Stimulated activated CD4-positive, alpha-beta T cell treated with anti-CD3 and anti-CD28 coated beads, Interleukin-1b, Interleukin-23, amount 100 ng/mL, for 48 hours (primary cell): Measurements from ENCODE around the gene HES2.
A peak's percentile ranks its signal among the peaks of the same experiment; 100 is the strongest.
"Not testable (repeated sequence)": the region's sequence is repeated elsewhere in the genome, so short reads cannot be mapped to it uniquely, and the experiment has no call there.

Experiments used
- DNase-seq: peaks from one replicate; pipeline ENCODE4 v3.0.0-alpha.2; 2020

Gene HES2

DNA sequence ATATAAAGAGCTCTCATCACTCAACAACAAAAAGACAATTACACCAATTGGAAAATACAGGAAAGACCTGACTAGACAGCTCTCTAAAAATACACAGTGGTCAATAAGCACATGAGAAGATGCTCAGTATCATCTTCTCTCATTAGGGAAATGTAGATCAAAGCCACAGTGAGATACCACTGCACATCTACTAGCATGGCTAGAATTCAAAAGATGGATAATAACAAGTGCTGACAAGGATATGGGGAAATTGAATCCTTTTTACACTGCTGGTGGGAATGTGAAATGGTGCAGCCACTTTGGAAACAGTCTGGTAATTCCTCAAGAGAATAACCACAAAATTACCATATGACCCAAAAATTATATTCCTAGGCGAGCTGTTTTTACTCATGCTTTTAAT is 35.6 kb downstream of the HES2 start:
- DNase-seq, result no peak

DNA sequence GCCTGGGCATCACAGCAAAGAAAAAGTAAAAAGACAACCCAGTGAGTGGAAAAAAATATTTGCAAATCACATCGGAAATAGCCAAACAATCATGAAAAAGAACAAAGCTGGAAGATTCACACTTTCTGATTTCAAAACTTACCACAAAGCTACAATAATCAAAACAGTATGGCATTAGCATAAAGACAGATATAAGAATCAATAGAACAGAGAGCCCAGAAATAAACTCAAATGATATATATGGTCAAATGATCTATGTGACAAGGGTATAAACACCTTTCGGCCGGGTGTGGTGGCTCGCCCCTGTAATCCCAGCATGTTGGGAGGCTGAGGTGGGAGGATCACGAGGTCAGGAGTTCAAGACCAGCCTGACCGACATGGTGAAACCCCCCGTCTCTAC is 39.7 kb downstream of the HES2 start:
- no peak for DNase-seq

DNA sequence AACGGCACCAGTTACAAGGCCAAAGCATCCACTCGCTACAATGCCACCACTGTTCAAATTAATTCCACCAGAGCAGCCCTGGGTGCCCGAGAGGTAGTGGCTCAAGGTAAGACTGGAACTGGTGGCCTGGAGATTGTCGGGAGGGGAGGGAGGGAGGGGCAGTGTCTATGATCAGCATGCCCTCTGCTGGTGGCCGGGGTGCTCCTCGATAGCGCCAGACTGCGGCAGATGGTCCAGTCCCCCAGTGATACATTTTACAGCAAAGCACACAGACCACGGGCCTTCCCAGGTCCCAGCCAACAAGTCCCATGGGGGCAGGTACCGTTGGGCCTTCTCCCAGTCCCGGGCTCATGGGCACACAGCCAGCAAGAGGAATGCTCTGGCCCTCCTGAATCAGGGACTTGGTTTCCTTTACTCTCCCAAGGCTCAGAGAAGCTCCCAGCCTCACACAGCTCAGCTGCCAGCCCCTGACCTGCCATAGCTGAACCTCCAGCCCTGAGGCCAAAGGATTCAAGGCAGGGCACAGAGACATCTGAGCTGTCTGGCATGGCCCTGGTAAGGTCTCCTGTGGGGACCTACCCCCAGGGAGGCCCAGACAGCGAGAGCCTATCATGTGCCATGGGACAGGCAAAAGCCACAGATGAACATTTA is 41.5 kb downstream of the HES2 start:
- DNase-seq, result no peak

DNA sequence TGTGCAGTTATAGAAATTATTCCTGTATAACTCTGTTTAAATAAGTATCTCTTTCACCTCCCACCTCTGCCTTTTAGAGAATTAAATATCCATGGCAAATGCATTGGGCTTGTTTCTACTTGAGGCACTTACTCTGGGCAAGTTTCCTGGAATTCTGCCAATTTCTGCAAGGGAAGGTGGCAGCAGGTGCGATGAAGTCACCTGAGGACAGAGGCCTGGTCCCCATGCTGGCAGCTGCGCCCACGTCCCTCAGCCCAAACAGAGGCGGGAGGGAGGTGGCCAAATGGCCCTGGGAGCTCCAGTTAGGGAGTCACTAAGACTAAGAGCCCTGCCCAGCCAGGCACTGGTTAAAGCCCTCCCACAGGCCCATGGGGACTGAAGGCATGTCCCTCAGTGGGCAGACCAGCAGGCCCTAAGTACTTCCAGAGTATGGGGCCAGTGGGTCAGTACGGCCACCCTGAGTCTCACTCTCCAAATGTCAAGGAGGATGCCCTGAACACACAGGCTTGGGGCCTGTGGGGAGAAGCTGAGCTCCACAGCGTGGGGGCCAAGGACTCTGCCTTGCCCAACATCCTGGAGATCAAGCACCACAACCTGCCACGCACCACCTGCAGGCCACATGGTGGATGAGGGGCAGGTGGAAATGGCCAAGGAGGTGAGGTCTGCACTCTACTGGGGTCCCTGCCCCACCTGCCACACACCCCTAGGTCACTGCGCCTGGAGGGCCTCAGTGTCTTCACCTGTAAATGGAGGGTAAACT is 45.6 kb downstream of the HES2 start:
- no peak for DNase-seq

DNA sequence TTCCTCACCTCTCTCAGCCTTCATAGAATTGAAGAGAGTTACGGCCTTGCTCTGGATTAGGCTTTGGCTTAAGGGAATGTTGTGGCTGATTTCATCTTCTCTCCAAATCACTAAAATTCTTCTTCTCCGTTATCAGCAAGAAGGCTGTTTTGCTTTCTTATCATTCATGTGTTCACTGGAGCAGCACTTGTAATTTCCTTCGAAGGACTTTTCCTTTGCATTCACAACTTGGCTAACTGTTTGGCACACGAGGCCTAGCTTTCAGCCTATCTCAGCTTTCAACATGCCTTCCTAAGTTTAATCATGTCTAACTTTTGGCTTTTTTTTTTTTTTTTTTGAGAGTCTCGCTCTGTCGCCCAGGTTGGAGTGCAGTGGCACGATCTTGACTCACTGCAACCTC is 47.5 kb downstream of the HES2 start:
- DNase-seq, result not testable (repeated sequence)

DNA sequence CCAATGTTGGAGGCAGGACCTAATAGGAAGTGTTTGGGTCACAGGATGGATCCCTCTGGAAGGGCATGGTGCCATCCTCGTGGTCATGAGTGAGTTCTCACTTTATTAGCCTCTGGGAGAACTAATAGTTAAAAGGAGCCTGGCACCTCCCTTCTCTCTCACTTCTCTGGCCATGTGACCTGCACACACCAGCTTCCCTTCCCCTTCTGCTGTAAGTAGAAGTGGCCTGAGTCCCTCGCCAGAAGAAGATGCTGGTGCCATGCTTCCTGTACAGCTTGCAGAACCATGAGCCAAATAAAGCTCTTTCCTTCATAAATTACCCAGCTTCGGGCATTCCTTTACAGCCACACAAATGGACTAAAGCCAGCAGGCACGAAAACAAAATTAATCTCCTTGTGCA is 49.7 kb downstream of the HES2 start:
- no peak for DNase-seq

DNA sequence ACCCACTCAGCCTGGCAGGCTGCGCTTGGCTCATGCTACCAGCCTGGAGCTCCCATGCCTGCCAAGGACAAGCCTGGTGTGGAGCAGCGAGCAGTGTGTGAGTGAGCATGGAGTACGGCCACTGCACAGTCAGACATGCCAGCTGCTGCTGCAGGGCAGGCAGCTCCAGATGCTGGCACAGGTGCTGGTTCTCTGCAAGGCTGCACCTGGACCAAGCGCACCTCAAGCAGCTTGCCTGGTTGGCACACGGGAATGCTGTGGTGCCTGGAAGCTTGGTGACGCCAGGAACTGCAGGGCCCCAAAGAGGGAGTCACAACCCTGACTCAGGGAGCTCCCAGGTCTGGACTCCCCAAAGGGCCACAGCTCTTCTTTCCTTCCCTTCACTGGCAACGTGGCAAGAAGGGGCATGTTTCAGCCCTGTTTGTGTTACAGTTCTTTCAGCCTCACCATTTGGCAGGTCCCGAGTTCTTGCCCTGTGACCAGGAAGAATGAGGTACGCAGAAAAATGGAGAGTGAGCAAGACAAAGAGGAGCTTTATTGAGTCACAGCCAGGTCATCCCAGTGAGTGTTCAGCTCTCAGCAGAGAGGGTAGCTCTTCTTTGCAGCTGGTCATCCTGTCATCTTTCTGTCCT is 52.2 kb downstream of the HES2 start:
- DNase-seq, result no peak

DNA sequence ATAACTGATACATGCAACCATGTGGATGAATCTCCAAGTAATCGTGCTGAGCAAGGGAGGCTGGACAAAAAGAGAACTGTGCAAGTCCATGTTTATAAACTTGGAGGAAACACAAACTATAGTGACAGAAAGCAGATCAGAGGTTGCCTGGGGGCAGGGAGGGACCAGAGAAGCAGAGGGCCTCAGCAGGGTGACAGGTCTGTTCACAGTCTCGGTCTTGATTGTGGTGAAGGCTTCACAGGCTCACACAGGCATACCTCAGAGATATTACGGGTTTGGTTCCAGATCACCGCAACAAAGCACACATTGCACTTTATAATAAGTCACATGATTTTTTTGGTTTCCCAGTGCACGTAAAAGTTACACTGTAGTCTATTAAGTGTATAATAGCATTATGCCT is 54.7 kb downstream of the HES2 start:
- peak; percentile 52 for DNase-seq

DNA sequence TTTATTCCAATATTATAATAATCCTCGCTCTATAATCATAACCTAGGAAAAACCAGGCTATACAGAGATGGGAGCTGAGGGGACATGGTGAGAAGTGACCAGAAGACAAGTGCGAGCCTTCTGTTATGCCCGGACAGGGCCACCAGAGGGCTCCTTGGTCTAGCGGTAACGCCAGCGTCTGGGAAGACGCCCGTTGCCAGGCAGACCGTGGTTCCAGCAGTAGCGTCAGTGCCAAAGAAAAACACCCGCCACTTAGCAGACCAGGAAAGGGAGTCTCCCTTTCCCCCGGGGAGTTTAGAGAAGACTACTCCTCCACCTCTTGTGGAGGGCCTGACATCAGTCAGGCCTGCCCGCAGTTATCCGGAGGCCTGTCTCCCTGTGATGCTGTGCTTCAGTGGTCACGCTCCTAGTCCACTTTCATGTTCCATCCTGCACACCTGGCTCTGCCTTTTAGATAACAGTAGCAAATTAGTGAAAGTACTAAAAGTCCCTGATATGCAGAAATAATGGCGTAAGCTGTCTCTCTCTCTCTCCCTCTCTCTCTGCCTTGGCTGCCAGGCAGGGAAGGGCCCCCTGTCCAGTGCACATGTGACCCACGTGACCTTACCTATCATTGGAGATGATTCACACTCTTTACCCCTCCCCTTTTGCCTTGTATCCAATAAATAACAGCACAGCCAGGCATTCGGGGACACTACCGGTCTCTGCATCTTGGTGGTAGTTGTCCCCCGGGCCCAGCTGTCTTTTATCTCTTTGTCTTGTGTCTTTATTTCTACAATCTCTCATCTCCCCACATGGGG is 56.4 kb downstream of the HES2 start:
- DNase-seq, result not testable (repeated sequence)
